Heart left ventricle (tissue), 13 donors: ENCODE results near the gene ZBTB7C.

Experiments
- CTCF ChIP-seq, 12 donors: fragments of 200-600 bp; sonication (generic) in 4 of 12; IDR thresholded peaks; one replicate each; pipeline versions ENCODE4 v1.5.0 to v1.8.0; 2018 to 2022; ENCODE audit warnings: antibody characterized with exemption in 12 of 12, mild to moderate bottlenecking in 5 of 12
- POLR2A ChIP-seq, 2 donors: fragments of 450-650 bp; IDR thresholded peaks; one replicate each; pipeline ENCODE4 v1.6.1; 2017; ENCODE audit warnings: antibody characterized with exemption in 2 of 2, mild to moderate bottlenecking in 2 of 2, moderate library complexity in 2 of 2
- donor health status: ischemic (EF 13 %, LVEDD 7.1; RV severe dilation, severe dysfunction).
- donor health status: DM: no; HTN: yes; CAD: no.
- donor health status: DM: no; HTN: no; CAD: no.
- donor health status: ischemic (EF 25% LVEDD 6.9; RV normal size, moderate dysfunction).
- donor health status: ischemic (EF 25% LVEDD 5.7; RV mildly dilated, moderate dysfunction).
- donor health status: ischemic (EF 35%, LVEDD 5.7; RV mildly dilated, moderate dysfunction).
- donor health status: nonischemic (EF 11% LVEDD 7.7; RV severe dilation, severe dysfunction).
- donor health status: DM: yes; HTN: yes; CAD: no.
- donor health status: PGD.
- donor health status: ischemic (EF 29% LVEDD 5.4; RV normal size, mild dysfunction).
- donor health status: nonischemic (EF 23%, LVEDD 6.1; RV moderate dilation, normal function).

GRCh38 chr18:47987388-47987699, 421.8 kb downstream of the ZBTB7C start:
- TF ChIP-seq CTCF (IDR thresholded peaks at IDR 0.05) (no peak), POLR2A (IDR thresholded peaks at IDR 0.05) (no peak)
